HCT116 (cell line): ENCODE data around the gene CUL9.

ENCODE experiments used
- JUND ChIP-seq: IDR thresholded peaks from 2 replicates; pipeline ENCODE4 v1.6.1; 2012
- TF ChIP-seq, protein P1 (sequence below), 3 experiments: fragments of 200-600 bp in 1 of 3; sonication (generic) in 1 of 3; IDR thresholded peaks in 2 of 3; conservative IDR thresholded peaks in 1 of 3; 2 replicates each; pipeline ENCODE4 v1.5.1; 2012 to 2017; ENCODE audit warnings: low read depth in 2 of 3, low read length in 2 of 3, antibody characterized with exemption in 1 of 3, borderline replicate concordance in 1 of 3, control low read depth in 1 of 3, mild to moderate bottlenecking in 1 of 3, mixed read lengths in 1 of 3, mixed run types in 1 of 3, moderate library complexity in 1 of 3; ENCODE audit not compliant: insufficient read depth in 1 of 3

DNA sequence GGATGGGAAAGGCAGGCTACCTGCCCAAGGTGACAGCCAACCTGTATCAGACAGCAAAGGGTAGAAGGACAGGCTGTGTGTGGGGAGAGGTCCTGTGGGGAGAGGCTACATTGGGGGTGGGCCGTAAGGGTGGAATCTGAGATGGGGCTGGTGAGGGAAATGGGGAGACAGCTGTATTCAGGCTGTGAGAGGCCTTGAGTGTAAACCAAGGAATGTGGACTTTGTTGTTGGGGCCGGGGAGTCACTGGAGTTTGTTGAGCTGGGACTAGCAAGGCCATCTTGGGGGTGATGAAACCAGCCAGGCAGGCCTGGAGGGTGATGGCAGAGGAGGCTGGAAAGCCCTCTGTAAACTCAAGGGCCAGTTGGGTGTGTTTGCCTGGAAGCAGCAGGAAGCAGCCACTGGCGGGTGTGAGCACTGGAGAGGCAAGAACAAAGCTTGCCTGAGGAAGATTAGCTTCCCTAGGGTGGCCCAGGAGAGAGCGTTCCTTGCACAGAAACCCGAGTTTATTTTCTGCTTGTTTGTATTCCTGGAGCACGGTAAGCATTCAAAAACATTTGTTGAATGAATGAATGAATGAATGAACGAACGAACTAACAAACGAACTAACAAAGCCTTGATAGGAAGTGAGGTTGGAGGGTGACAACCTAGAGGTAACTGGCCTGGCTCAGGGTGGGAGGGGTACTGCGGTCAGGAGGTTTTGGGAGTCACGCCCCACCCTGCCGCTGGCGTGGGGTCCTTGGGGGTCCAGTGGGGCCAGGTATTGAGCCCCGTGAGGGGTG is 80.2 kb downstream of the CUL9 start:
- TF ChIP-seq, protein P1, sequence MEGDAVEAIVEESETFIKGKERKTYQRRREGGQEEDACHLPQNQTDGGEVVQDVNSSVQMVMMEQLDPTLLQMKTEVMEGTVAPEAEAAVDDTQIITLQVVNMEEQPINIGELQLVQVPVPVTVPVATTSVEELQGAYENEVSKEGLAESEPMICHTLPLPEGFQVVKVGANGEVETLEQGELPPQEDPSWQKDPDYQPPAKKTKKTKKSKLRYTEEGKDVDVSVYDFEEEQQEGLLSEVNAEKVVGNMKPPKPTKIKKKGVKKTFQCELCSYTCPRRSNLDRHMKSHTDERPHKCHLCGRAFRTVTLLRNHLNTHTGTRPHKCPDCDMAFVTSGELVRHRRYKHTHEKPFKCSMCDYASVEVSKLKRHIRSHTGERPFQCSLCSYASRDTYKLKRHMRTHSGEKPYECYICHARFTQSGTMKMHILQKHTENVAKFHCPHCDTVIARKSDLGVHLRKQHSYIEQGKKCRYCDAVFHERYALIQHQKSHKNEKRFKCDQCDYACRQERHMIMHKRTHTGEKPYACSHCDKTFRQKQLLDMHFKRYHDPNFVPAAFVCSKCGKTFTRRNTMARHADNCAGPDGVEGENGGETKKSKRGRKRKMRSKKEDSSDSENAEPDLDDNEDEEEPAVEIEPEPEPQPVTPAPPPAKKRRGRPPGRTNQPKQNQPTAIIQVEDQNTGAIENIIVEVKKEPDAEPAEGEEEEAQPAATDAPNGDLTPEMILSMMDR (IDR thresholded peaks at IDR 0.05 in 2 of 3, conservative IDR thresholded peaks at IDR 0.05 in 1 of 3; ENCODE audit: borderline replicate concordance in 1 of 3, insufficient read depth in 1 of 3, low read depth in 2 of 3, low read length in 2 of 3), result no peak
- TF ChIP-seq JUND, result no peak
